Skeletal muscle cell (primary cell): ENCODE measurements around the gene EGFL7.

Experiments
- DNase-seq: peaks from one replicate; pipeline ENCODE4 v3.0.0-alpha.2; 2010; ENCODE audit warnings: low read depth
- H3K4me3 ChIP-seq: 2 replicates; pipeline ENCODE4 v1.5.1; 2011; ENCODE audit warnings: low read depth, mild to moderate bottlenecking, control low read depth, low read length, moderate library complexity

The EGFL7 gene

GRCh38 chr9:136662656-136663581, at the start of gene EGFL7:
Gene EGFL7, plus strand, starts transcription at chr9:136662916. Its CDS starts 5,367 bp downstream, at chr9:136668283.
- no peak for DNase-seq
- no peak within 1 kb of the TSS for H3K4me3 ChIP-seq

DNA sequence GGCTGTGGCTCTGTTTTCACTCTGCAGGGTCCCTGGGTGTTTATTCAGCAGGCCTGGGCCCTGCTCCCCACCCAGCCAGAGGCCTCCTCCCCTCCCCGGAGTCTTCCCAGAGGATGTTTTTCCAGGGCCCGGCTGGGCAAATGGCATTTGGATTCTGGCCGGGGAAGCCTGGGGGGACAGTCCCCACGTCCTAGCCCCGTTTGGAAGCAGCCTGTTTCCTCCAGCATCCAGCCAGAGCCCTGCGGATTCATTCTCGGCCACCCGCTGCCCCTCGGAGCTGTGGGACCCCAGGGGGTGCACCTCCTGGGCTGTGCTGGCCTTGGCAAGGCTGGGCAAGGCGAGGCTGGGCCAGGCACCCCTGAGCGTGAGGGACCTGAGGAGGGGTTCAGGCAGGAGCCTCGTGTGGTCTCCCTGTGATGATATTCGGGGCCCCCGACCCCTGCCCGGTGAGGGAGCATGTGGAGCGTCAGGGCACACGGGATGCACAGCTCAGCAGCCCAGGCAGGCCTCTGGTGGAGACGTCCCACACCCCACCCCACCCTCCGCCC, 48.8 kb upstream of the EGFL7 start:
- no peak for DNase-seq
- no peak overlapping the region for H3K4me3 ChIP-seq

DNA sequence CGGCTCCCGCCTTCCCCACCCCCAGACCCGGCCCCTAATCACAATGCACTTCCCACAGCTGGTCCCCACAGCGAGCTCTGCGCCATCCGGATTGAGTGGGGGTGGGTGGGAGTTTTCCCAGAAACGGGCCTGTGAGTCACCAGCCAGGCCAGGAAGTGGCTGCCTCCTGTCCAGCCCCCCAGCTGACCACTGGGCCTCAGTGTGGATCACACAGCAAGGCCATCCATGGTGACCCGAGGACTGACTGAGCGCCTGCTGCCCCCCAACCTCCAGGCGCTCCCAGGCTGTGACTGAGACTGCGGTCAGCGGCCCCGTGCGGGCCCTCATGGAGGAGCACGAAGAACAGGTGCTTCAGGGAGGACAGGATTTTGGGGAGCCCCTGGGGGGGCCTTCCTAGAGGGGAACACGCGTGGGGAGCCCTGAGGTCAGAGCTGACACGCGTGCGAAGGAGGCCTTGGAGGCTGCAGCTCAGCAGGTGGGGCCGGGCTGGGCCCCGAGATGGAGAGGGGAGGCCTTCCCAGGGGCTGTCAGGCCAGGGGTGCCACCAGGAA, 48.3 kb upstream of the EGFL7 start:
- H3K4me3 ChIP-seq: no peak overlapping the region
- peak; percentile 31 for DNase-seq

DNA sequence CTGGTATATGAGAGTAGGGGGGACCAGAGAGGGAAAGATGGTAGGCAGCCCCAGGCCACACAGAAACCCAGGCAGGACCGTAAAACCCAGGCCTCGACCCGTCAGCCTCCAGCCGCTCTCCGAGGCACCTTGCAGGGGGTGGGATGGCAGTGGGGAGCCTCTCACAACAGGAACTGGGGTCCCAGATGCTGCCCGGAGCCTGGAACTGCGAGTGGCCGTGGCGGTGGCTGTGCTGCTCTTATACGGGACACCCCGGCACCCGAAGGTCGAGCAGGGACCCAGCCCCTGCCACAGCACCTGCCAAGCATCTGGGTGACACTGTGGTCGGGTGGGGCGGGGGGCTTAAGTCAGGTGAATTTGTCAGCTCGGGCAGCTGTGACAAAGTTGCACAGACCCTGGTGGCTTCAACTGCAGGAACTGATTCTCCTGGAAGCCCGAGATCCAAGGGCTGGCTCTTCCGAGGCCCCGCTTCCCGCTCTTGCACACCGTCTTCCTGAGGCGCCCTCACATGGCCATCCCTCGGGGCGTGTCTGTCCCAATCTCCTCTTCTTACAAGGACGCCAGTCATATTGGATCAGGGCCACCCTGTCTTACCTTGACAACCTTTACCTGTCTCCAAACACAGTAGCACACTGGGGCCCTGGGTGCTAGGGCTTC, 47.6 kb upstream of the EGFL7 start:
- DNase-seq: no peak
- H3K4me3 ChIP-seq: no peak overlapping the region

DNA sequence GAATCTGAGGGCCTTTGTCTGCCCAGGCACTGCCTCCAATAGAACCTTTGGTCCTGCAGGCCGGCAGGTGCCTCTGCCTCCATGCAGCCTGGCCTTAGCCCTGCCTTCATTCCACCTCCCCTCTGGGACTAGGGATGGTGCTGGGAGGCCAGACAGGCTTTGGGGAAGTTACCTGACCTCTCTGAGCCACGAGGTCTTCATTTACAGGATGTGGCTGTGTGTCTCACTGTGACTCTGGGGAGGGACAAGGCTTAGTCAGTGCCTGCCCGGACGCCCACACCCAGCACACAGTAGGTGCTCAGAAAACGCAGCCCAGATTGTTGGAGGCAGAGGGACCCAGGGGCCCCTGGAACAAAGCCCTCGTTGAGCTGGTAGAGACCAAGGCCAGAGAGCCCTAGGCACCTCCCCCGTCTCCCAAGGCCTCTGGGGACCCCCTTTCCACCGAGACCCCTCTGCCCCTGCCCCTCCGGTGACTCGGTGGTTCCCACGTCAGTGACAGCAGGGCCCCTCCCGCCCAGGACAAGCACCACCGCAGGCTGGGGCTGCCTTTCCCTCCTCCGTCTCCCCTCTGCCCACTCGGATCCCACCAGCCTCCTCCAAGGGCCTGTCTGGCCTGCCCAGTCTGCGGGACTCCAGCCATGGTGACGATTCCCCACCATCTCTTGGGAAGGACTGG, 46.9 kb upstream of the EGFL7 start:
- no peak for DNase-seq
- no peak overlapping the region for H3K4me3 ChIP-seq

GRCh38 chr9:136616307-136616635, 46.4 kb upstream of the EGFL7 start:
- no peak overlapping the region for H3K4me3 ChIP-seq
- no peak for DNase-seq

DNA sequence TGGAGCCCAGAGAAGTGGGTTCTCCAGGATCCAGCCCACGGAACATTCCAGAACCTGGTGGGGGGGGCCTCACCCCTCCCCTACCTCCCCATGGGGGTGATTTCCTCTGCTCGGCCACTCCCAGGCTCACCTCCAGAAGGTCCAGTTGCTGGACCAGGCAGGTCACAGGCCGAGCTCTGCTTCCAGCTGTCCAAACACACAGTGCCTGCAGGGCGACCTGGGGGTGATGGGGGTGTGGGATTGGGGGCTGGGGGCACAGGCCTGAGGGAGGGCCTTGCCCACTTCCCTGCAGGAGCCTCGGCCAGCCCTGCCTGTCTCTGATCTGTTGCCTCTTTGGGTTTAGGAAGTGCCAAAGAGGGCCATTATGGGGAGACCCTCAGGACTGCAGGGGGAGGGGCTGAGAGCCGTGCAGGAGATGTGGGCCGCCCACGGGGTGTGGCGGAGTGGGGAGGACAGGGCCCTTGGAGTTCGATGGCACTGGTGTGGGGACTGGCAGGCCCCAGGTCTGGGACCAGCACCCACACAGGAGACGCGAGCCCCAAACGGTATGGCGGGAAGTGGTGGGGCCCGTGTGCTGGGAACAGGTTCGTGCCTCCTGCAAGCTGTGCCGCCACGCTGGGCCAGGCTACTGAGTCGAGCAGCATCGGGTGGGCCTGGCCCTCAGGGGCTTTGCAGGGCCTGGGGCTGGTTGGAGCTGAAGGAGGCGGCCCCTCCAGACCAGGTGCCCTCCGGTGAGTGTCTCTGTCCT, 45.6 kb upstream of the EGFL7 start:
- H3K4me3 ChIP-seq: no peak overlapping the region
- DNase-seq: no peak

DNA sequence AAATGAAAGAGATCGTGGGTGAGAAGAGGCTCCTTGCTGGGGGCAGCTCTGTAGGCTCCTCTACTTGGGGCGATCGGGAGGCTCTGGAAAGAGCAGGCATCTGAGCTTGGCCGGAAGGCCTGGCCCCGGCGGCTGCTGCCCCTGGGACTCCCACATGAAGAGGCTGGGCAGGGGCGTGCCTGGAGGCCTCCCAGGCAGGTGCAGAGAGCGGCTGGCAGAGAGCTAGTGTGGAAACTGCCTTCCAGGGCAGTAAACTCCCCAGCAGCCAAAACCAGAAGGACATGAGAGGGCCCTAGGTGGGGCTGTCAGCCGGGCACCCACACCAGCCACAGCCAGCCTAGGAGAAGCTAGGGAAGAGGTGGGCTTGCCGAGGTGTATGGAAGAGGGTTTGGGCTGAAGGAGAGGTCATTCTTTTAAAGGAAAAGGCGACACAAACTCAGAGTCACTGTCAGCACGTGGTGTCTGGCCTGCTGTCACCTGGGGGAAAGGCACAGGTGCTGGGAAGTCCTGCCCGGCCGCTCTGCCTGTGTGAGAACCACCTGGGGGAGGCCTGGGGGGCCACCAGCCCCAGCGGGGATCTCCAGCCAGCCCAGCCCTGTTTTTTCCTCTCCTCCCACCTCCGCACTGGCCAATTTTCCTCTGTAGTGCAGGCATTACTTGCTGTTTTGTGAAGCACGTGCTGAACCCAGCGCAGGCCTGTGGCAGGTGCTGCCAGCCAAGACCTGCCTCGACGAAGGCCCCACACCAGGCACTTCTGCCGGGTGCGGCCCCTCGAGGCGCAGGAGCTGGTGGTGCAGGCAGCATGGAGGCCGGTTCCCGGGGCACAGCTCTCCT, 44.8 kb upstream of the EGFL7 start:
- DNase-seq: no peak

GRCh38 chr9:136618580-136619547, 43.9 kb upstream of the EGFL7 start:
- DNase-seq: no peak
- H3K4me3 ChIP-seq: no peak overlapping the region

More for the DNA sequence above, 44.8 kb upstream of the EGFL7 start:
- H3K4me3 ChIP-seq: no peak overlapping the region

- no peak for DNase-seq
- H3K4me3 ChIP-seq: no peak overlapping the region
Measured at GRCh38 chr9:136619742-136620440, 42.8 kb upstream of the EGFL7 start.

DNA sequence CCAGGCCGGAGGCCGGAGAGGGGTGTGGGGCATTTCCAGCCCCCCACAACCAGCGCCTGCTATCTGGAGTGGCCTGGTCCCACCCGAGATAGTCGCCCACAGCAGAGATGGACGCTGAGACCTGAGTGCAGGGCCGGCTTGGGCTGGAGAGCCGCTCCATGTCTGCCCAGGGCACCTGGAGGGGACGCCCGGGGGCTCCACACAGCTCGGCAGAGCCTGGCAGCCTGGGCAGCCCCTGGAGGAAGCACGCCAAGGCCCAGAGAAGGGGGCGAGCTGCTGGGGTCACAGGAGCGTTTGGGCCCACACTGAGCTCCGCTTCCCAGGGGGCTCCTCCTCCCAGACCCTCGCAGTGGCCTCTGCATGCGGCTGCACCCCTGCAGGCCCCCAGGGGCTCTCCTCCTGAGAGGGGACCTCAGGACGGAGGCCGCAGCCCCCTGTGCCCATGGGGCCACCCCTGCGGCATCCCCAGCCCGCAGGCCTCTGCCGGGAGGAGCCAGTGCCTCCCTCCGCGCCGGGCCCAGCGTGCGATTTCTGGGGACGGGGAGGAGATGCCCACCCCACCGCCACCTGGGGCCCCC, 42.2 kb upstream of the EGFL7 start:
- no peak overlapping the region for H3K4me3 ChIP-seq
- DNase-seq: no peak

GRCh38 chr9:136621019-136621733, 41.5 kb upstream of the EGFL7 start:
- DNase-seq: no peak

DNA sequence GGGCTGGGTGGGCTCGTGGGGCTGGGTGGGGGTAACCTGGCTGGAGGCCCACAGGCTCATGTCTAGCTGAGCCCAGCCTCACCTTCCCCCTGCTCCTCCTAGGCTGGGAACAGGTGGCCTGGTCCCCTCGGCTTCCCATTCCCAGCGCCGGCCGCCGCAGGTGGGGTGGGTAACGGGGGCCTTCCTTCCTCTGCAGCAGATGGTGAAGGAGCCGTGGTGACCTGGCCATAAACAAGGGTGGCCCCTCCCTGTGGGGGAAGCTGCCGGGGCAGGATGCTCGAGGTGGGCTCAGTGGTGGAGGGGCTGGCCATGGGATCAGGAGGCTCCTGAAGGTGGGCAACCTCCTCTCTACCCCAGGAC, 41.0 kb upstream of the EGFL7 start:
- DNase-seq: no peak
- H3K4me3 ChIP-seq: no peak overlapping the region

More at GRCh38 chr9:136621019-136621733, 41.5 kb upstream of the EGFL7 start:
- H3K4me3 ChIP-seq: no peak overlapping the region

DNA sequence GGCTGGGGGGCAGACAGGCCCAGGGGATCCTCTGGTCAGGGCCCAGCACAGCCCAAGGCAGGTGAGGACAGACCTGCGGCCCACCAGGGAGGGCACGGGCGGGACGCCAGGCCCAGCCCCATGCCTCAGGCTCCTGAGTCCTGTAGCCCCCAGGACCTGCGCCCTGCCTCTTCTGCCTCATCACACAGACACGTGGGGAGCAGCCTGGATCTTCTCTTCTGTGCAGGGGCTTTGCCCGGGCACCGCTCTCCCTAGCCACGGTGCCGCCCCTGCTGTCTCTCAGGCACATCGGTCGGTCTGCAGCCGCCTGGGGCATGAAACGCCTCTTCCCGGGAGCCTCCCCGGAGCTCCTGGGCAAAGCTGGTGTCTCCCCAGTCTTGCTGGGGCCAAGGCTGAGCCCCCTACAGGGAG, 40.2 kb upstream of the EGFL7 start:
- no peak for DNase-seq
- no peak overlapping the region for H3K4me3 ChIP-seq

- no peak overlapping the region for H3K4me3 ChIP-seq
- no peak for DNase-seq
Measured at GRCh38 chr9:136623016-136623841, 39.5 kb upstream of the EGFL7 start.
